ENCODE results near the gene MRI1.

DNA sequence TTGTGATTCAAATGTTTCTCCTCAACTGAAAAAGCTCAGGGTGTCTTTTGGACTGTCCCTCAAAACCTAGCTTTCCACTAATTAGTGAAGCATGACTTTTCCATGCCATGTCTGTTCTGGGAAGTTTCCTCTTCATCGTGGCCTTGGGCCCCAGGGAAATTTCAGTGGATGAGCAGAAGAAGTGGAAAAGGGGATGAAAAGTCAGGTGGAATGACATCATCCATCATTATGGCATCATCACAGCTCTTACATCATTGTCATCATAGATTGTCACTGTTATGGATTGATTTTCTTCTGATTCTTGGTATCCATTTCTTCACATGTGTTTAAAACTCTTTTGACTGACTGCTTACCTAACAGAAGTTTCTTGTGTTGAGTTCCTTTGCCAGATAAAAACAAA is 26.2 kb upstream of the MRI1 start:
- no peak for TF ChIP-seq POLR2A (IDR thresholded peaks at IDR 0.05; ENCODE audit: low read depth, low read length)
- no peak for TF ChIP-seq EZH2 (IDR thresholded peaks at IDR 0.05; ENCODE audit: borderline replicate concordance, low read depth, low read length, severe bottlenecking)

All from endothelial cell of umbilical vein (primary cell).